IMR-90 (cell line): ENCODE results near the gene PRKD3. TPM values are rescaled to one million over a fixed set of nuclear protein-coding genes. Genes with fewer than 3 reads are reported as not detected.
A peak's percentile ranks its signal among the peaks of the same experiment; 100 is the strongest.

Source experiments
- ATAC-seq: fragments of 200-7000 bp; cut with Tn5 transposase; 2 replicates; pipeline ENCODE4 v1.9.1; 2020; ENCODE audit warnings: low read depth, mild to moderate bottlenecking, moderate library complexity
- BruUV-seq: library from RNA; stranded (reverse); fragments of 400-500 nt; replicated peaks from 2 replicates; lab custom pipeline; 2021; lab: Mats Ljungman, UMichigan
- CTCF ChIA-PET: fragments of 300-600 bp; formaldehyde crosslinking; extraction: SDS; loops from one replicate; lab custom pipeline; 2021; ENCODE audit warnings: antibody characterized with exemption; lab: Yijun Ruan, JAX
- POLR2A ChIA-PET: fragments of 300-600 bp; sonication (Branson Sonifier 250); formaldehyde crosslinking; loops from one replicate; lab custom pipeline; 2022; ENCODE audit warnings: antibody characterized with exemption; ENCODE audit not compliant: unreplicated experiment; lab: Charles Lee
- DNase-seq: peaks from one replicate; pipeline ENCODE4 v3.0.0; 2013
- H2AFZ ChIP-seq: replicated peaks from 2 replicates; pipeline ENCODE3; 2013; ENCODE audit warnings: low read length, mild to moderate bottlenecking; ENCODE audit not compliant: poor library complexity
- H2AK5ac ChIP-seq: 2 replicates; pipeline ENCODE4 v1.6.1; 2013; ENCODE audit warnings: low read depth, low read length, inconsistent platforms
- H2AK9ac ChIP-seq: replicated peaks from 2 replicates; pipeline ENCODE3; 2013; ENCODE audit warnings: mild to moderate bottlenecking, low read depth, low read length, moderate library complexity; ENCODE audit not compliant: poor library complexity
- H2BK120ac ChIP-seq: 2 replicates; pipeline ENCODE4 v1.6.1; 2013; ENCODE audit warnings: low read depth, low read length, inconsistent platforms
- H2BK15ac ChIP-seq: 3 replicates; pipeline ENCODE4 v1.6.1; 2013; ENCODE audit warnings: low read depth, low read length, inconsistent platforms
- H2BK20ac ChIP-seq: 2 replicates; pipeline ENCODE4 v1.6.1; 2013; ENCODE audit warnings: low read depth, mild to moderate bottlenecking, inconsistent platforms, low read length, moderate library complexity
- H2BK5ac ChIP-seq: 2 replicates; pipeline ENCODE4 v1.6.1; 2013; ENCODE audit warnings: mild to moderate bottlenecking, low read depth, low read length, inconsistent platforms; ENCODE audit not compliant: poor library complexity, severe bottlenecking
- H3K14ac ChIP-seq: replicated peaks from 2 replicates; pipeline ENCODE4 v1.6.1; 2013; ENCODE audit warnings: low read depth, low read length, inconsistent platforms
- H3K18ac ChIP-seq: 2 replicates; pipeline ENCODE4 v1.6.1; 2013; ENCODE audit warnings: low read depth, low read length, control low read depth
- H3K23ac ChIP-seq: 2 replicates; pipeline ENCODE4 v1.6.1; 2013; ENCODE audit warnings: low read depth, low read length, inconsistent platforms
- H3K27ac ChIP-seq: 2 replicates; pipeline ENCODE4 v1.5.1; 2013; ENCODE audit warnings: mild to moderate bottlenecking, control low read depth, low read length; ENCODE audit not compliant: insufficient read depth
- H3K27me3 ChIP-seq: 2 replicates; pipeline ENCODE4 v1.6.1; 2013; ENCODE audit warnings: low read length; ENCODE audit not compliant: control insufficient read depth, insufficient read depth
- H3K36me3 ChIP-seq: 2 replicates; pipeline ENCODE4 v1.6.1; 2013; ENCODE audit warnings: low read length, mixed read lengths; ENCODE audit not compliant: control insufficient read depth, insufficient read depth
- H3K4ac ChIP-seq: 2 replicates; pipeline ENCODE4 v1.6.1; 2013; ENCODE audit warnings: low read depth, low read length, inconsistent platforms
- H3K4me1 ChIP-seq: 2 replicates; pipeline ENCODE4 v1.6.1; 2013; ENCODE audit warnings: low read length, mixed read lengths; ENCODE audit not compliant: control insufficient read depth, insufficient read depth
- H3K4me2 ChIP-seq: 2 replicates; pipeline ENCODE4 v1.6.1; 2013; ENCODE audit warnings: low read depth, mild to moderate bottlenecking, control low read depth, low read length, moderate library complexity
- H3K4me3 ChIP-seq: 2 replicates; pipeline ENCODE4 v1.5.1; 2013; ENCODE audit warnings: low read depth, mild to moderate bottlenecking, control low read depth, low read length, moderate library complexity; ENCODE audit not compliant: insufficient read depth
- H3K56ac ChIP-seq: 2 replicates; pipeline ENCODE4 v1.6.1; 2013; ENCODE audit warnings: low read length, inconsistent platforms; ENCODE audit not compliant: insufficient read depth; ENCODE audit errors: extremely low read depth
- H3K79me1 ChIP-seq, 2 experiments: 2 replicates each; pipeline ENCODE4 v1.6.1; 2013; ENCODE audit warnings: low read length in 2 of 2, inconsistent platforms in 1 of 2, low read depth in 1 of 2
- H3K9ac ChIP-seq: 2 replicates; pipeline ENCODE4 v1.6.1; 2013; ENCODE audit warnings: low read depth, low read length, control low read depth
- H3K9me1 ChIP-seq: 2 replicates; pipeline ENCODE4 v1.6.1; 2013; ENCODE audit warnings: low read length, inconsistent platforms; ENCODE audit not compliant: insufficient read depth
- H3K9me3 ChIP-seq: 2 replicates; pipeline ENCODE4 v1.6.1; 2013; ENCODE audit warnings: low read length; ENCODE audit not compliant: control insufficient read depth, insufficient read depth
- H4K20me1 ChIP-seq: 2 replicates; pipeline ENCODE4 v1.6.1; 2013; ENCODE audit warnings: low read length, inconsistent platforms; ENCODE audit not compliant: insufficient read depth
- H4K5ac ChIP-seq: 2 replicates; pipeline ENCODE4 v1.6.1; 2013; ENCODE audit warnings: mild to moderate bottlenecking, low read depth, low read length, control low read depth
- H4K8ac ChIP-seq, 2 experiments: 2 replicates each; pipeline ENCODE4 v1.6.1; 2013; ENCODE audit warnings: low read depth in 2 of 2, low read length in 2 of 2, control low read depth in 1 of 2, inconsistent platforms in 1 of 2
- H4K91ac ChIP-seq: 2 replicates; pipeline ENCODE4 v1.6.1; 2013; ENCODE audit warnings: low read depth, low read length, inconsistent platforms; ENCODE audit not compliant: insufficient read depth
- RFX5 ChIP-seq: IDR thresholded peaks from 2 replicates; pipeline ENCODE4 v1.8.0; 2012; ENCODE audit warnings: low read depth, mild to moderate bottlenecking, low read length, moderate library complexity
- WGBS, 2 experiments: methylation state at CpG; one replicate each; pipeline versions ENCODE4 v1.1.5 to v1.1.7; 2013; ENCODE audit warnings: missing lambda C conversion rate in 2 of 2; ENCODE audit not compliant: insufficient read length in 1 of 2; ENCODE audit errors: extremely low coverage in 2 of 2; 5-methylcytosine and 5-hydroxymethylcytosine counted together
- dilution Hi-C: fragments of 300-500 bp; cut with HindIII; formaldehyde crosslinking; loops from one replicate; pipeline ENCODE4 v1.14.3; 2018; ENCODE audit warnings: low sequenced_read_pairs; ENCODE audit not compliant: unreplicated experiment
- in situ Hi-C: fragments of 300-500 bp; cut with MboI; formaldehyde crosslinking; loops from 3 replicates; pipeline ENCODE4 v1.14.3; 2019; ENCODE audit warnings: low sequenced_read_pairs, inconsistent platforms, mixed read lengths
- intact Hi-C: fragments of 100-400 bp; cut with micrococcal nuclease; formaldehyde crosslinking; loops from 2 replicates; pipeline ENCODE4 v1.10.0; 2022
- polyA plus RNA-seq, 3 experiments: library from polyadenylated mRNA; depleted of rRNA; stranded (reverse); fragments of >200 nt; gene quantifications; 2 replicates each; pipeline ENCODE4 v1.2.3, GENCODE V29; 2012; ENCODE audit warnings: low replicate concordance in 1 of 3
- total RNA-seq: library from RNA; depleted of rRNA; stranded (reverse); fragments of >200 nt; gene quantifications from 2 replicates; pipeline ENCODE4 v1.2.3, GENCODE V29; 2012

The PRKD3 gene
- total and polyA plus RNA-seq, 2 of the 4 experiments (the other 2 are of a cell fraction): 15.8 to 46.4 TPM

DNA sequence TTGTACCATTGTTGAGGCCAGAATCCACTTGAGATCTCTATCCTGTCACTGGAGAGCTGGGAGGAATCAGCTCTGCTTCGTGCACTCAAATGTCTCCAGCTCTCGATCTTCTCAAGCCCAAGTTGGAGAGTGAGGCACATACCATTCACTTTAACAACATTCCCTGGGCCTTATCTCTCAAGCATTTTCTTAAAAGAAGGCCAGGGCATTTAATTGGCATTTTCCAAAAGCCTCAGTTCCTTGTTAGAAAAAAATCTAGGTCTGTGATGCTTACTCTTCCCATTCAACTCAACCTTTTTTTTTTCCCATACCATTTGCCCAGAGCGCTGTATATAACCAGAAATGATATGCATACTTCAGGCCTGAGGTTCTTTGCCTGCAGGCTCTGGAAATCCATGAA, 29.9 kb upstream of the PRKD3 start:
- Histone ChIP-seq H4K5ac (no peak overlapping the region), H3K18ac (no peak overlapping the region), H3K9me3 (no peaks in the 10 kb centered on the region), H2AK5ac (no peak overlapping the region), H3K56ac (peak overlapping the region; percentile 11; the same call in 1 of the 2 replicates), H3K79me1 (no peaks in the 10 kb centered on the region), H3K14ac (no peak overlapping the region), H2AFZ (no peak overlapping the region), H4K91ac (no peak overlapping the region), H4K8ac (no peak overlapping the region), H3K9me1 (no peaks in the 10 kb centered on the region), H4K20me1 (no peaks in the 10 kb centered on the region), H3K36me3 (no peaks in the 10 kb centered on the region), H3K4me2 (no peak overlapping the region), H2AK9ac (no peak overlapping the region), H3K9ac (no peak overlapping the region), H2BK120ac (no peak overlapping the region), H2BK15ac (no peak overlapping the region), H3K27ac (no peak overlapping the region), H3K4ac (no peak overlapping the region), H3K4me1 (no peaks in the 10 kb centered on the region), H3K23ac (no peak overlapping the region), H3K27me3 (peaks cover 4% of the 10 kb centered on the region), H3K4me3 (no peak overlapping the region), H2BK20ac (no peak overlapping the region), H2BK5ac (no peak overlapping the region)
- TF ChIP-seq RFX5: no peak
- ATAC-seq (no peak), DNase-seq (no peak)
- BruUV-seq: no TSS peak
- WGBS, 2 experiments: 93% methylated on average over 2 of the region's 3 CpGs; no CpG with 5 or more reads in 1 of the 2 experiments
- intact Hi-C loops: no loop called here
- ChIA-PET CTCF (no interaction called here), POLR2A (no interaction called here)
- in situ Hi-C loops: no loop called here
- dilution Hi-C loops: no loop called here
